Endothelial cell of umbilical vein (primary cell): ENCODE measurements around the gene KIF18A.

Experiments
- GATA2 ChIP-seq: IDR thresholded peaks from 2 replicates; pipeline ENCODE4 v1.7.0; 2011; ENCODE audit warnings: low read depth, mild to moderate bottlenecking, moderate library complexity, mixed read lengths, low read length; ENCODE audit not compliant: insufficient read length, insufficient read depth
- MYC ChIP-seq: IDR thresholded peaks from one replicate; pipeline ENCODE4 v1.6.1; 2011; ENCODE audit warnings: mild to moderate bottlenecking, low read depth, low read length
- POLR2A ChIP-seq: IDR thresholded peaks from 2 replicates; pipeline ENCODE4 v1.6.1; 2012; ENCODE audit warnings: low read depth, mild to moderate bottlenecking, control low read depth, low read length
- POLR2AphosphoS5 ChIP-seq: IDR thresholded peaks from 2 replicates; pipeline ENCODE4 v1.6.1; 2012; ENCODE audit warnings: low read depth, mild to moderate bottlenecking, control low read depth, low read length, moderate library complexity; ENCODE audit not compliant: insufficient read depth
- TF ChIP-seq, protein P1 (sequence below), 2 donors: IDR thresholded peaks; 1 replicate in 1 of 2; 2 replicates in 1 of 2; pipeline ENCODE4 v1.5.1; 2011; ENCODE audit warnings: low read length in 2 of 2, mild to moderate bottlenecking in 2 of 2, moderate library complexity in 2 of 2, control low read depth in 1 of 2, inconsistent platforms in 1 of 2, low read depth in 1 of 2; ENCODE audit not compliant: insufficient read depth in 1 of 2; ENCODE audit errors: extremely low read depth in 1 of 2
- TF ChIP-seq, protein P2 (sequence below): IDR thresholded peaks from 2 replicates; pipeline ENCODE4 v1.6.1; 2011; ENCODE audit not compliant: insufficient read depth, insufficient read length

DNA sequence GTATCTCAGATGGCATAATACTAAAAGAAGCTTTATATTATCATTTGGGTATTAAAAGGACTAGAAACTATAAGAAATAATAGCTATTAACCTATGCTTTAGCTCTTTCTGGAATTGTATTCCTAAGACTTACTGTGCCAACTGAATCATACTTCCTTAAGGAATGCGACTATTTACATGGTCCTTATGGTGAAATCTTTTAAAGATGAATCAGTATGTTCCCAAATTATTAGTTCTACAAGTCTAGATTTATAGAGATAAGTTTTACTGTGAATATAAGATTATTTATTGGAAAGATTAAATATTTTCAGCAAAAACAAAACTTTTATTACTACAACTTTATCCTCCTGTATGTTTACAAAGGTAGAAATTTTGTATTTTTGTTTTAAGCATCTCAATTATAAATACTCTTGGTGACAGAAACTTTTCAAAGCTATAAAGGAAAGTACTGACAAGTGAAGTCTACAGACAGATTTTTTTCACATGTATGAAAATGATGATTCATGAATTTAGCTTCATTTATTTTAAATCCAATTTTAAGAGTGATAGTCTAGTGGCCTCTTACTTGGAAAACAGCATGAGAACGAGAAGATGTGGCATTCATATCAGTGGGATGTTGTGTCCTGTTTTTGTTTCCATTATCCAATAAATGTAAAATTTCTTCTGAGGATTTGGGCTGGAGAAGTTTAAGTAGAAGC, 17.8 kb downstream of the KIF18A start:
- TF ChIP-seq POLR2A (no peak), POLR2AphosphoS5 (no peak), MYC (no peak), GATA2 (peak; percentile 65)
- TF ChIP-seq, protein P1, sequence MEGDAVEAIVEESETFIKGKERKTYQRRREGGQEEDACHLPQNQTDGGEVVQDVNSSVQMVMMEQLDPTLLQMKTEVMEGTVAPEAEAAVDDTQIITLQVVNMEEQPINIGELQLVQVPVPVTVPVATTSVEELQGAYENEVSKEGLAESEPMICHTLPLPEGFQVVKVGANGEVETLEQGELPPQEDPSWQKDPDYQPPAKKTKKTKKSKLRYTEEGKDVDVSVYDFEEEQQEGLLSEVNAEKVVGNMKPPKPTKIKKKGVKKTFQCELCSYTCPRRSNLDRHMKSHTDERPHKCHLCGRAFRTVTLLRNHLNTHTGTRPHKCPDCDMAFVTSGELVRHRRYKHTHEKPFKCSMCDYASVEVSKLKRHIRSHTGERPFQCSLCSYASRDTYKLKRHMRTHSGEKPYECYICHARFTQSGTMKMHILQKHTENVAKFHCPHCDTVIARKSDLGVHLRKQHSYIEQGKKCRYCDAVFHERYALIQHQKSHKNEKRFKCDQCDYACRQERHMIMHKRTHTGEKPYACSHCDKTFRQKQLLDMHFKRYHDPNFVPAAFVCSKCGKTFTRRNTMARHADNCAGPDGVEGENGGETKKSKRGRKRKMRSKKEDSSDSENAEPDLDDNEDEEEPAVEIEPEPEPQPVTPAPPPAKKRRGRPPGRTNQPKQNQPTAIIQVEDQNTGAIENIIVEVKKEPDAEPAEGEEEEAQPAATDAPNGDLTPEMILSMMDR (IDR thresholded peaks at IDR 0.05; ENCODE audit: extremely low read depth in 1 of 2, insufficient read depth in 1 of 2, low read depth in 1 of 2, low read length in 2 of 2) = no peak
- TF ChIP-seq, protein P2, sequence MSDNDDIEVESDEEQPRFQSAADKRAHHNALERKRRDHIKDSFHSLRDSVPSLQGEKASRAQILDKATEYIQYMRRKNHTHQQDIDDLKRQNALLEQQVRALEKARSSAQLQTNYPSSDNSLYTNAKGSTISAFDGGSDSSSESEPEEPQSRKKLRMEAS = no peak
